ENCODE data around the gene AHDC1. TPM values are rescaled to one million over a fixed set of nuclear protein-coding genes. Genes with fewer than 3 reads are reported as not detected.

AHDC1 gene
- total and polyA plus RNA-seq, 2 donors (not counting 1 experiment from before 2014, with no cell fraction given) = 4.2 to 6.9 TPM

GRCh38 chr1:27568300-27569087 lies 35.5 kb downstream of the AHDC1 start:
- Histone ChIP-seq H3K4me1 (ENCODE audit: control insufficient read depth, extremely low read depth, insufficient read depth, low read length) (peaks cover 77% of the 10 kb centered on the region), H3K27ac (ENCODE audit: insufficient read depth, low read length) (no peak overlapping the region), H3K27me3 (ENCODE audit: control insufficient read depth, insufficient read depth, low read length) (no peaks in the 10 kb centered on the region), H3K79me2 (ENCODE audit: control insufficient read depth, insufficient read depth, low read length) (peaks cover 45% of the 10 kb centered on the region), H2AFZ (ENCODE audit: low read length) (no peak overlapping the region), H3K4me3 (replicated peaks in 1 of 4; ENCODE audit: control extremely low read depth in 1 of 4, insufficient read depth in 1 of 4, low read depth in 3 of 4, low read length in 4 of 4) (peak overlapping the region in 1 of 4 experiments; percentile 35), H3K36me3 (ENCODE audit: control insufficient read depth, insufficient read depth, low read length) (no peaks in the 10 kb centered on the region), H3K9me3 (ENCODE audit: control insufficient read depth, insufficient read depth, low read depth, low read length) (no peaks in the 10 kb centered on the region), H3K9ac (ENCODE audit: insufficient read depth, low read length) (peak overlapping the region; percentile 20), H3K4me2 (ENCODE audit: extremely low read depth, insufficient read depth, low read length) (peak overlapping the region; percentile 51), H4K20me1 (ENCODE audit: control insufficient read depth, extremely low read depth, insufficient read depth, low read length) (no peaks in the 10 kb centered on the region)
- TF ChIP-seq EZH2 (IDR thresholded peaks at IDR 0.05; ENCODE audit: low read length, missing control alignments) (no peak), CTCF (conservative IDR thresholded peaks at IDR 0.05 in 1 of 2, IDR thresholded peaks at IDR 0.05 in 1 of 2; ENCODE audit: low read depth in 1 of 2, low read length in 2 of 2) (peak; percentile 21 to 24)
- peak; percentile 87 to 91 for DNase-seq (ENCODE audit: low read depth in 2 of 2)

- Histone ChIP-seq H3K27ac (ENCODE audit: insufficient read depth, low read length) (no peak overlapping the region), H3K27me3 (ENCODE audit: control insufficient read depth, insufficient read depth, low read length) (no peaks in the 10 kb centered on the region), H2AFZ (ENCODE audit: low read length) (no peak overlapping the region), H3K4me1 (ENCODE audit: control insufficient read depth, extremely low read depth, insufficient read depth, low read length) (peaks cover 77% of the 10 kb centered on the region), H3K4me3 (replicated peaks in 1 of 4; ENCODE audit: control extremely low read depth in 1 of 4, insufficient read depth in 1 of 4, low read depth in 3 of 4, low read length in 4 of 4) (peak overlapping the region in 1 of 4 experiments; percentile 35), H3K36me3 (ENCODE audit: control insufficient read depth, insufficient read depth, low read length) (no peaks in the 10 kb centered on the region), H3K4me2 (ENCODE audit: extremely low read depth, insufficient read depth, low read length) (peak overlapping the region; percentile 51), H3K9ac (ENCODE audit: insufficient read depth, low read length) (no peak overlapping the region), H4K20me1 (ENCODE audit: control insufficient read depth, extremely low read depth, insufficient read depth, low read length) (no peaks in the 10 kb centered on the region), H3K79me2 (ENCODE audit: control insufficient read depth, insufficient read depth, low read length) (peaks cover 46% of the 10 kb centered on the region), H3K9me3 (ENCODE audit: control insufficient read depth, insufficient read depth, low read depth, low read length) (no peaks in the 10 kb centered on the region)
- DNase-seq (ENCODE audit: low read depth in 2 of 2) = no peak
- no peak for TF ChIP-seq CTCF (conservative IDR thresholded peaks at IDR 0.05 in 1 of 2, IDR thresholded peaks at IDR 0.05 in 1 of 2; ENCODE audit: low read depth in 1 of 2, low read length in 2 of 2)
- no peak for TF ChIP-seq EZH2 (IDR thresholded peaks at IDR 0.05; ENCODE audit: low read length, missing control alignments)
These were observed 36.0 kb downstream of the AHDC1 start for GRCh38 chr1:27567971-27568299.

DNA sequence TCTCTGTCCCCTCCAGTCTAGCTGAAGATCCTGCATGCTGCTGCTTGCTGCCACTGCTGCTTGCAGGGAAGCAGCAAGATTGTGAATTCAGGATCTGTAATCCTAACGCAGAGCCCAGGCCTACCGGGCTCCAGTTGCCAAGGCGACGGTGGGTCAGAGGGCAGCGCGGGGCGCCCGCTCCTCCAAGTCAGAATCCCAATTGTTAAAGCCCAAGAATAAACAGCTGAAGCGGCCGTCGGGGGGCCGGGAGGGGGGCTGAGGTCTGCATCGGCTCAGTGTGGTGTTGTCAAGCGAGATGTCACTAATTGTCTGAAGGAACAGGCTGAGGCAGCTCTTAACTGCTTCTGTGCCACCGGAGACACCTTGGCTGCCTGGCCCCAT lies 36.8 kb downstream of the AHDC1 start:
- no peaks in the 10 kb centered on the region for H3K27me3 ChIP-seq (ENCODE audit: control insufficient read depth, insufficient read depth, low read length)
- H3K27ac ChIP-seq (ENCODE audit: insufficient read depth, low read length) = no peak overlapping the region
- H3K9ac ChIP-seq (ENCODE audit: insufficient read depth, low read length) = no peak overlapping the region
- H2AFZ ChIP-seq (ENCODE audit: low read length) = no peak overlapping the region
- no peaks in the 10 kb centered on the region for H3K9me3 ChIP-seq (ENCODE audit: control insufficient read depth, insufficient read depth, low read depth, low read length)
- no peaks in the 10 kb centered on the region for H3K36me3 ChIP-seq (ENCODE audit: control insufficient read depth, insufficient read depth, low read length)
- no peak overlapping the region for H3K4me3 ChIP-seq (replicated peaks in 1 of 4; ENCODE audit: control extremely low read depth in 1 of 4, insufficient read depth in 1 of 4, low read depth in 3 of 4, low read length in 4 of 4)
- TF ChIP-seq EZH2 (IDR thresholded peaks at IDR 0.05; ENCODE audit: low read length, missing control alignments) (no peak), CTCF (conservative IDR thresholded peaks at IDR 0.05 in 1 of 2, IDR thresholded peaks at IDR 0.05 in 1 of 2; ENCODE audit: low read depth in 1 of 2, low read length in 2 of 2) (no peak)
- peaks cover 77% of the 10 kb centered on the region for H3K4me1 ChIP-seq (ENCODE audit: control insufficient read depth, extremely low read depth, insufficient read depth, low read length)
- peak overlapping the region; percentile 44 for H3K4me2 ChIP-seq (ENCODE audit: extremely low read depth, insufficient read depth, low read length)
- peaks cover 46% of the 10 kb centered on the region for H3K79me2 ChIP-seq (ENCODE audit: control insufficient read depth, insufficient read depth, low read length)
- H4K20me1 ChIP-seq (ENCODE audit: control insufficient read depth, extremely low read depth, insufficient read depth, low read length) = no peaks in the 10 kb centered on the region
- no peak for DNase-seq (ENCODE audit: low read depth in 2 of 2)

Measured in fibroblast of lung (primary cell).